ENCODE measurements around the gene MAGEB6B.
"Not testable (repeated sequence)": the region's sequence is repeated elsewhere in the genome, so short reads cannot be mapped to it uniquely, and the experiment has no call there.

MAGEB6B gene

DNA sequence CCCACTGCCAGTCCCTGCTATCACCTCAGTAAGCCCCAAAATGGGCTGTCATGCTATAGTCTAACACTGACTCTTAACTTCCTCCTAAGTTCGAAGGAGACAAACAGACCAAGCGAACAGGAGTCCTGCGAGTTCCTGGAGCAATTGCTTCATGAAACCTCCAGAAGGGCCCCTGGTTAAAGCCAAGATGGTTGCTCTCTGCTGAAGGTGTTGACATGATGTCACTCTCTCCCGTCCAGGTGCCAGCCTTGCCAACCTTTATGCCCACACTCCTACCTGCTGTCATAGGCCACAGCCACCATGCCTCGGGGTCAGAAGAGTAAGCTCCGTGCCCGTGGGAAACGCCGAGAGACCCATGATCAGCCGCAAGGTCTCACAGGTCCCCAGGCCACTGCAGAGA is at the start of gene MAGEB6B:
Gene MAGEB6B, plus strand, starts transcription at position 301 of the 400 bp plus-strand sequence. Its CDS starts 0 bp downstream, at position 301.
- DNase-seq (ENCODE audit: low spot score) = no peak

- no peak for DNase-seq (ENCODE audit: low spot score)
These were observed 22.1 kb upstream of the MAGEB6B start, which contains the start of gene MAGEB18 for GRCh38 chrX:26138274-26138673. TSS of gene MAGEB18 (plus strand) at chrX:26138343. CDS start at chrX:26138986, 643 bp downstream.

- no peak for DNase-seq (ENCODE audit: low spot score)
These were observed 14.4 kb upstream of the MAGEB6B start for GRCh38 chrX:26146024-26146423.

GRCh38 chrX:26192204-26192603 is 31.8 kb downstream of the MAGEB6B start, which contains the start of gene MAGEB6:
TSS of gene MAGEB6 (plus strand) at chrX:26192440. CDS start at chrX:26193847, 1,407 bp downstream.
- peak; percentile 5 for DNase-seq (ENCODE audit: low spot score)

DNA sequence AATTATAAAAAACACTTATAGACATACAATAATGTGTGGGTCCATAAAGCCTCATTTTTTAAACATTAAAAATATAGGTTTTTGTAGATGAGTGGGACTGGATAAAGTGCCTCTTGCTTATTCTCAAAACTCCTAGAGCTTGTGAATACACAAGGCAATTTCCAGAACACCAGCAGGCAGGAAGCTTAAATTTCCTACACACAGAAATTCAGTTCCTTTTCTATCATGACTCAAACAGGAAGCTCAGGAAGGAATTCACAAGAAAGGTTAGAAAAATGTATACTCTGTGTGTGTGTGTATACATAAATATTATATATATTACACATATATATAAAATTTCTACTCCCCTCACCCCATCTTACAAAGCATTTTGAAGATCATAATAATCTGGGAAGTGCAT is 43.2 kb downstream of the MAGEB6B start:
- no peak for DNase-seq (ENCODE audit: low spot score)

DNA sequence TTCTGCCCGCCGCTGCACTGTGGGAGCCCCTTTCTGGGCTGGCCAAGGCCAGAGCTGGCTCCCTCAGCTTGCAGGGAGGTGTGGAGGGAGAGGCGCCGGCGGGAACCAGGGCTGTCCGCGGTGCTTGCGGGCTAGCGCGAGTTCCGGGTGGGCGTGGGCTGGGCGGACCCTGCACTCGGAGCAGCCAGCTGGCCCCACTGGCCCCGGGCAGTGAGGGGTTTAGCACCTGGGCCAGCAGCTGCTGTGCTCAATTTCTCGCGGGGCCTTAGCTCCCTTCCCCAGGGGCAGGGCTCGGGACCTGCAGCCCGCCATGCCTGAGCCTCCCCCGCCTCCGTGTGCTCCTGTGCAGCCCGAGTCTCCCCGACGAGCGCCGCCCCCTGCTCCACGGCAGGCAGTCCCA is 44.3 kb downstream of the MAGEB6B start:
- DNase-seq (ENCODE audit: low spot score) = not testable (repeated sequence)

DNA sequence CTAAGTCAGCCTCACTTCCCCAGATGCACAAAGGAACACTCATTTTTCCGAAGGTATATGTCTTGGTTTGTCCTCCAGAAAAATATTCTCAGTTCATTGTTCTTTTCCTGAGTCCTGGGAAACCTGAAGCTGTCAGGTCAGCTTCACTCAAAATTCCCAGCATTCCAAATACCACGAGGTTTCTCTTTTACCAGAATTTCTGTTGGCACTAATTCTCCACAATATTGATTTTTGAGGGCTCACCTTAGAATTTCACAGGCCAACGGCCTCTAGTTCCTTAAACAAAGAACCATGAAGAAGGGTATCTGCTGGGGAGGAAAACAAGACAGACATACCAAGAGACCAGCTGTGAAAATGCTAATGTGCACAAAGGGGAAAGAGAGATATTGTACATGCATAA is 47.6 kb downstream of the MAGEB6B start:
- no peak for DNase-seq (ENCODE audit: low spot score)

Data from iPS-NIHi11 (cell line).